HG03039 (cell line): ENCODE measurements around the gene SLC26A1.

ENCODE experiments used
- ATAC-seq: cut with Tn5 transposase; IDR thresholded peaks from one replicate; pipeline ENCODE4 v1.9.1; 2021; ENCODE audit warnings: mild to moderate bottlenecking, moderate library complexity; ENCODE audit not compliant: unreplicated experiment

The SLC26A1 gene

GRCh38 chr4:966266-967112 lies 26.7 kb downstream of the SLC26A1 start:
- no peak for ATAC-seq

GRCh38 chr4:965766-966134 lies 27.5 kb downstream of the SLC26A1 start:
- ATAC-seq: no peak

GRCh38 chr4:965048-965765 lies 28.0 kb downstream of the SLC26A1 start:
- ATAC-seq: no peak

- no peak for ATAC-seq
These were observed 28.7 kb downstream of the SLC26A1 start for GRCh38 chr4:964346-965025.

- no peak for ATAC-seq
These were observed 29.7 kb downstream of the SLC26A1 start for GRCh38 chr4:963276-964225.

- no peak for ATAC-seq
These were observed 30.7 kb downstream of the SLC26A1 start for GRCh38 chr4:962231-963208.

GRCh38 chr4:961351-962230 lies 31.6 kb downstream of the SLC26A1 start:
- no peak for ATAC-seq

- ATAC-seq: no peak
These were observed 32.4 kb downstream of the SLC26A1 start for GRCh38 chr4:960636-961350.

- no peak for ATAC-seq
These were observed 33.0 kb downstream of the SLC26A1 start for GRCh38 chr4:960140-960635.

GRCh38 chr4:959338-960139 lies 33.7 kb downstream of the SLC26A1 start:
- no peak for ATAC-seq

- ATAC-seq: no peak
These were observed 34.4 kb downstream of the SLC26A1 start for GRCh38 chr4:958696-959337.

GRCh38 chr4:958314-958665 lies 34.9 kb downstream of the SLC26A1 start:
- ATAC-seq: no peak

GRCh38 chr4:957581-958313 lies 35.5 kb downstream of the SLC26A1 start:
- ATAC-seq: no peak

GRCh38 chr4:957231-957580 lies 36.0 kb downstream of the SLC26A1 start:
- ATAC-seq: no peak

- no peak for ATAC-seq
These were observed 36.5 kb downstream of the SLC26A1 start for GRCh38 chr4:956531-957230.
